ENCODE measurements around the gene AFG3L2. TPM values are rescaled to one million over a fixed set of nuclear protein-coding genes. Genes with fewer than 3 reads are reported as not detected.

Gene AFG3L2
- total and polyA plus RNA-seq, 2 donors: 26.9 to 34.3 TPM

DNA sequence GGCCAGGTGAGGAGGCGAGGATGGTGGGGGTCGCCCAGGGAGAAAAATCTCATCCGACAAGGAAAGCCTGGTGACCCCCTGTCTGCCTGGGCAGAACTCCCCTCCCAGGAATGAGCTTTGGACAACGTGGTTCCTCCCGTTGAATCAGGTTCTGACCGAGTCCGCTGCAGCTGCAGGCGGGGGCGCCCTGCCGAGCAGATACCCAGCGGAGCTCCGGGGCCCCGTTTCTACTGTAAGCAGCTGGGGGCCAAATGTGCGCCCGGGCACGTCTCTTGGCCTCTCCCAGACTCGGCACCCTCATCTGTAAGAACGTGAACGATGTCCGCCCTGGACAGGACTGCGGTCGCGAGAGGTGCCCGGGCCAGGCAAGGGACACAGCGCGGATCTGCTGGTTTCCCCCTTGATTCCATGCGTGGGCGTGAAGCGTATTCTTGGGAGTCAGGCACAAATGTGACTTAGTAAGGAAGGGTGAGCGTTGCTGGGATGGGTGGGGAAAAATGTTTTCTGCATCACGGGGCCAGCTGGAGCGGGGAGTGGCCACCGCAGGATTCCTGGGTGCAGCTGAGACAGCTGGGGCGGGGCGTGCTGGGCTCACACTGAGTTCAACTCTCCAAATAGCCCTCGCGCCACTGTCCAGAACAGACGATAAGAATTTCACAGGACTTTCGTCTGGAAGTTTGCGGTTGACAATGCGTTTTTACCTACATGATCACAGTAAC, 89.2 kb downstream of the AFG3L2 start:
- 6% methylated on average over 41 of the region's 41 CpGs for WGBS
- H3K4me1 ChIP-seq (ENCODE audit: control insufficient read depth in 2 of 2, insufficient read depth in 2 of 2, low read length in 2 of 2): peaks cover 0 to 7% of the 10 kb centered on the region in 2 donors

DNA sequence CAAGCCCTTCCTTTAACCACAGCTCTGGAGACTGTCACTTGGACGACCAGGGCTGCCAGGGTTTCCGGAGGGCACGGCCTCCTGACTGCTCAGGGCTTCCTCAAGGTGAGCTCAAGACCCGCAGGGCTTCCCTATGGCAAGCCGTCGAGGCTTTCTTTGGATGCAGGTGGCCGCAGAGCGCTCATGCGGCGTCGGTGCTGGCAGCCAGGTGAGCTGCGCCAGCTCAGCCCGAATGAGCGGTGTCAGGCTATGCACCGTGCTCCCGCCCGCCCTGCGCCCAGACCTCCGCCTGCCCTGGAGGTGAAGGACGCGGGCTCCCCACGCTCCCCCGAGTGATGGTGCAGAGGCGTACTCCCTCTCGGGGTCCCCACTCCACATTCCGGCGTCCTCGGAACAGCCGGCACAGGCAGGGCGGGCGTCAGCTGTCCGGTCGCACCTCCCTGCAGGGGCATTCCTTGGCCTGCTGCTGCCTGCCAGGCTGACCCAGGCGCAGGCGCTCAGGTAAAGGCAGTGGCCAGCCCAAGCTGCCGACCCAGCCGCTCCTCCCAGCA, 89.8 kb downstream of the AFG3L2 start:
- 24% methylated on average over 37 of the region's 37 CpGs for WGBS
- H3K27me3 ChIP-seq (ENCODE audit: control insufficient read depth in 2 of 2, insufficient read depth in 1 of 2, low read length in 1 of 2): peaks cover 26 to 78% of the 10 kb centered on the region in 2 donors
- H3K4me3 ChIP-seq (ENCODE audit: low read length in 2 of 2): no peak overlapping the region
- H3K27ac ChIP-seq (ENCODE audit: low read depth in 1 of 2, low read length in 1 of 2): no peak overlapping the region
- H3K36me3 ChIP-seq (ENCODE audit: control insufficient read depth in 2 of 2, insufficient read depth in 2 of 2, low read length in 1 of 2): no peaks in the 10 kb centered on the region
- H3K9me3 ChIP-seq (ENCODE audit: control insufficient read depth in 2 of 2, insufficient read depth in 1 of 2, low read length in 1 of 2): peaks cover 0 to 4% of the 10 kb centered on the region in 2 donors
- DNase-seq (ENCODE audit: low read depth in 6 of 9, low spot score in 9 of 9): no peak
- H3K4me1 ChIP-seq (ENCODE audit: control insufficient read depth in 2 of 2, insufficient read depth in 2 of 2, low read length in 2 of 2): peaks cover 0 to 7% of the 10 kb centered on the region in 2 donors

More for the DNA sequence above, 89.2 kb downstream of the AFG3L2 start:
- no peaks in the 10 kb centered on the region for H3K36me3 ChIP-seq (ENCODE audit: control insufficient read depth in 2 of 2, insufficient read depth in 2 of 2, low read length in 1 of 2)
- H3K27me3 ChIP-seq (ENCODE audit: control insufficient read depth in 2 of 2, insufficient read depth in 1 of 2, low read length in 1 of 2): peaks cover 26 to 74% of the 10 kb centered on the region in 2 donors
- no peak overlapping the region for H3K27ac ChIP-seq (ENCODE audit: low read depth in 1 of 2, low read length in 1 of 2)
- H3K9me3 ChIP-seq (ENCODE audit: control insufficient read depth in 2 of 2, insufficient read depth in 1 of 2, low read length in 1 of 2): peaks cover 0 to 4% of the 10 kb centered on the region in 2 donors
- no peak for DNase-seq (ENCODE audit: low read depth in 6 of 9, low spot score in 9 of 9)
- H3K4me3 ChIP-seq (ENCODE audit: low read length in 2 of 2): no peak overlapping the region

DNA sequence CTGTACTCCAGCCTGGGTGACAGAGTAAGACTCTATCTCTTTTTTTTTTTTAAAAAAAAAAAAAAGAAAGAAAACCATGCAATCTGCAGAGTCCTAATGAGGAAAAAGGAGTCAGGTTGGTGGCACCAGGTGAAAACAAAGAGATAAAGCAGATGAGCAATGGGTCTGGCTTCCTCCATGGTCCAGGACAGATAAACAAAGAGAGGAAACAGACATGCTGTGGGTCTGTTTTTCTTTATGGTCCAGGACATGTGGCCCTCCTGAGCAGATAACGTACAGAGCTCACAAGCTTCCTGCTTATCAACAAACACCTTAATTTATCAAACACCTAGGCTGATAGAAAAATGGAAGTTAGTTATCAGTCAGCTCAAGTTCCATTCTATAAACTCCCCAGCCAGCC, 93.4 kb downstream of the AFG3L2 start:
- Histone ChIP-seq H3K4me1 (ENCODE audit: control insufficient read depth in 2 of 2, insufficient read depth in 2 of 2, low read length in 2 of 2) (peaks cover 0 to 8% of the 10 kb centered on the region in 2 donors), H3K9me3 (ENCODE audit: control insufficient read depth in 2 of 2, insufficient read depth in 1 of 2, low read length in 1 of 2) (peaks cover 0 to 4% of the 10 kb centered on the region in 2 donors), H3K4me3 (ENCODE audit: low read length in 2 of 2) (no peak overlapping the region), H3K27ac (ENCODE audit: low read depth in 1 of 2, low read length in 1 of 2) (no peak overlapping the region), H3K36me3 (ENCODE audit: control insufficient read depth in 2 of 2, insufficient read depth in 2 of 2, low read length in 1 of 2) (no peaks in the 10 kb centered on the region), H3K27me3 (ENCODE audit: control insufficient read depth in 2 of 2, insufficient read depth in 1 of 2, low read length in 1 of 2) (peaks cover 18 to 57% of the 10 kb centered on the region in 2 donors)
- WGBS: 60% methylated on average over 1 of the region's 1 CpG
- DNase-seq (ENCODE audit: low read depth in 6 of 9, low spot score in 9 of 9): no peak

DNA sequence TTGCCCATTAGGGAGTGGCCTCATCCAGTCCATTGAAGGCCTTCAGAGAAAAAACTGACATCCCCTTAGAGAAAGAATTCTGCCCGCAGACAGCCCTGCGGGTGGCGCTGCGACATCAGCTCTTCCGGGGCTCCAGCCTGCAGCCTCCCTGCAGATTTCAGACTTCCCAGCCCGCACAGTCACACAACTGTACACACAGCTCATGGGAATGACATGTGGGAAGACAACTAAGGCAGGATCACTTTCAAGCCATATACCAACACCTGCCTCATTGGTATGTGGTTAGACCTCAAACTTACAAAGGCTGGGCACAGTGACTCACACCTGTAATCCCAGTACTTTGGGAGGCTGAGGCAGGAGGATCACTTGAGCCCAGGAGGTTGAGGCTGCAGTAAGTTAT, 93.8 kb downstream of the AFG3L2 start:
- 91% methylated on average over 6 of the region's 6 CpGs for WGBS
- no peak overlapping the region for H3K27ac ChIP-seq (ENCODE audit: low read depth in 1 of 2, low read length in 1 of 2)
- DNase-seq (ENCODE audit: low read depth in 6 of 9, low spot score in 9 of 9): no peak
- no peak overlapping the region for H3K4me3 ChIP-seq (ENCODE audit: low read length in 2 of 2)
- peaks cover 0 to 5% of the 10 kb centered on the region in 2 donors for H3K9me3 ChIP-seq (ENCODE audit: control insufficient read depth in 2 of 2, insufficient read depth in 1 of 2, low read length in 1 of 2)
- H3K36me3 ChIP-seq (ENCODE audit: control insufficient read depth in 2 of 2, insufficient read depth in 2 of 2, low read length in 1 of 2): no peaks in the 10 kb centered on the region
- peaks cover 16 to 53% of the 10 kb centered on the region in 2 donors for H3K27me3 ChIP-seq (ENCODE audit: control insufficient read depth in 2 of 2, insufficient read depth in 1 of 2, low read length in 1 of 2)
- H3K4me1 ChIP-seq (ENCODE audit: control insufficient read depth in 2 of 2, insufficient read depth in 2 of 2, low read length in 2 of 2): peaks cover 0 to 12% of the 10 kb centered on the region in 2 donors

DNA sequence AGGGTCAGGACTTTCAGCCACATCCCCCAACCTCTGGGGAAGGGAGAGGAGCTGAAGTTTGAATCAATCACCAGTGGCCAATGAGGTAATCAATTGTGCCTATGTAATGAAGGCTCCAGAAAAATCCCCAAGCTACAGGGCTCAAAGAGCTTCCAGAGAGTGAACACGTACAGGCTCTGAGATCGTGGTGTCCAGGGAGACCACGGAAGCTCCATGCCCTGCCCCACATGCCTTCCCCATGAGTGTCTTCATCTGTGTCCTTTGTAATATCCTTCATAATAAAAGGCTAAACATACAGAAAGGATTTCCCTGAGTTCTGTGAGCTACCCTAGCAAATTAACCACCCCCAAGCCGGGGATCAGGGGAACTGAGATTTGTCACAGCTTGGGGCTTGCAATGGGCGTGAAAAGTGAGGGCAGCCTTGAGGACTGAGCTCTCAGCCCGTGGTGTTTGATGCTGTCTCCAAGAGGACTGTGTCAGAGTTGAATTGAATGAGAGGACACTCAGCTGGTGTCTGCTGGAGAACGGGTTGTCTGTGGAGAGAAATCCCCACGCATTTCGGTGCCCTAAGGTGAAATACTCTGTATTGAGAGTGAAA, 94.5 kb downstream of the AFG3L2 start:
- Histone ChIP-seq H3K27me3 (ENCODE audit: control insufficient read depth in 2 of 2, insufficient read depth in 1 of 2, low read length in 1 of 2) (peaks cover 12 to 46% of the 10 kb centered on the region in 2 donors), H3K4me3 (ENCODE audit: low read length in 2 of 2) (no peak overlapping the region), H3K36me3 (ENCODE audit: control insufficient read depth in 2 of 2, insufficient read depth in 2 of 2, low read length in 1 of 2) (no peaks in the 10 kb centered on the region), H3K9me3 (ENCODE audit: control insufficient read depth in 2 of 2, insufficient read depth in 1 of 2, low read length in 1 of 2) (peaks cover 0 to 4% of the 10 kb centered on the region in 2 donors), H3K27ac (ENCODE audit: low read depth in 1 of 2, low read length in 1 of 2) (no peak overlapping the region), H3K4me1 (ENCODE audit: control insufficient read depth in 2 of 2, insufficient read depth in 2 of 2, low read length in 2 of 2) (peaks cover 0 to 8% of the 10 kb centered on the region in 2 donors)
- no peak for DNase-seq (ENCODE audit: low read depth in 6 of 9, low spot score in 9 of 9)
- 94% methylated on average over 9 of the region's 9 CpGs for WGBS

DNA sequence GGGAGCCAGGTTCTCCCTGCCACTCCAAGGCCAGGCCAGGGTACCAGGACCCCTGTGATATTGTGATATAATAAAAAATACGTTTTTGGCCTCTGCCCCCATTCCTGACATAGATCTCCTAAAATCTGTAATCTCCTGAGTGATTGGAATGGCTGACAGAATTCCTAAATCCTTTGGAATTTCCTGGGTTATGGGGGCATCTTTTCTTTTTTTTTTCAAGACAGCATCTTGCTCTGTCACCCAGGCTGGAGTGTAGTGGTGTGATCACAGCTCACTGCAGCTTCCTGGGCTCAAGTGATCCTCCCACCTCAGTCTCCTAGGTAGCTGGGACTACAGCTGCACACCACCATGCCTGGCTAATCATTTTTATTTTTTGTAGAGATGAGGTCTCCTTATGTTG, 95.2 kb downstream of the AFG3L2 start:
- peaks cover 0 to 8% of the 10 kb centered on the region in 2 donors for H3K4me1 ChIP-seq (ENCODE audit: control insufficient read depth in 2 of 2, insufficient read depth in 2 of 2, low read length in 2 of 2)

DNA sequence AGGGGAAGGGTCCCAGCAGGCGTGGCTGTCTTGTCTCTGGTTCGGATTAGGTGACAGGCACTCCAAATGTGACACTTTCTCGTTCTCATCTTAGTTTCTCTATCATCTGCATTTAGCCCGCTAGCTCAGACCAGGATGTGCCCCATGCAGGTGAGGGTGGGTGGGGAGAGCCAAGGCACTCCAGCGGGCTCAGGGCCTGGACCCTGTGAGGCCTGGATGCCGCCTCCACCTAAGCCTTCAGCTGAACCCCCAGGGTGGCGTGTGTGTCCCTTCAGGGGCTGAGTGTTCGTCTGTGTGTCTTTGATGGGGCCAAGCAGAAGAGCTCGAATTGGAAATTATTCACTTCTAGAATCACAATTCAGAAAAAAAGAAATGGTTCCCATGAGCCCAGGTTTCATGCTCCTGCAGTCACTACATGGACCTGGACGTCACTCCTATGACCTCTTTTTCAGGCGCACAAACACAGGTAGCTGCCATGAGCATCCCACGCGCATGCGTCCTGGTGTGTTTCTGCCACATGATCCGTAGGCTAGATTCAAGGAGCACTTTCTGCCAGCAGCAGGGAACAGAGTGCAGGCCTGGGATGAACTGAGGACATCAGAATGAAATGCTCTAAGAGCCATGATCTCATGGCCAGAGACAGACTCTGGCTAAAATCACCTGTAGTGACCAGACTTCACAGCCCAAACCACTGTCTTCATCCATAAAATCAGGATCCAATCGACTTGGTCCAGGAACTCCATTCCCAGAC, 97.1 kb downstream of the AFG3L2 start:
- WGBS: 98% methylated on average over 16 of the region's 16 CpGs
- DNase-seq (ENCODE audit: low read depth in 6 of 9, low spot score in 9 of 9): no peak

More for the DNA sequence above, 95.2 kb downstream of the AFG3L2 start:
- 74% methylated on average over 1 of the region's 1 CpG for WGBS
- Histone ChIP-seq H3K4me3 (ENCODE audit: low read length in 2 of 2) (no peak overlapping the region), H3K36me3 (ENCODE audit: control insufficient read depth in 2 of 2, insufficient read depth in 2 of 2, low read length in 1 of 2) (no peaks in the 10 kb centered on the region), H3K9me3 (ENCODE audit: control insufficient read depth in 2 of 2, insufficient read depth in 1 of 2, low read length in 1 of 2) (peaks cover 0 to 4% of the 10 kb centered on the region in 2 donors), H3K27me3 (ENCODE audit: control insufficient read depth in 2 of 2, insufficient read depth in 1 of 2, low read length in 1 of 2) (peaks cover 5 to 39% of the 10 kb centered on the region in 2 donors), H3K27ac (ENCODE audit: low read depth in 1 of 2, low read length in 1 of 2) (no peak overlapping the region)
- DNase-seq (ENCODE audit: low read depth in 6 of 9, low spot score in 9 of 9): no peak

More for the DNA sequence above, 97.1 kb downstream of the AFG3L2 start:
- H3K4me1 ChIP-seq (ENCODE audit: control insufficient read depth in 2 of 2, insufficient read depth in 2 of 2, low read length in 2 of 2): peaks cover 0 to 8% of the 10 kb centered on the region in 2 donors
- H3K27ac ChIP-seq (ENCODE audit: low read depth in 1 of 2, low read length in 1 of 2): no peak overlapping the region
- H3K4me3 ChIP-seq (ENCODE audit: low read length in 2 of 2): no peak overlapping the region
- peaks cover 0 to 4% of the 10 kb centered on the region in 2 donors for H3K9me3 ChIP-seq (ENCODE audit: control insufficient read depth in 2 of 2, insufficient read depth in 1 of 2, low read length in 1 of 2)
- no peaks in the 10 kb centered on the region for H3K36me3 ChIP-seq (ENCODE audit: control insufficient read depth in 2 of 2, insufficient read depth in 2 of 2, low read length in 1 of 2)
- peaks cover 0 to 21% of the 10 kb centered on the region in 2 donors for H3K27me3 ChIP-seq (ENCODE audit: control insufficient read depth in 2 of 2, insufficient read depth in 1 of 2, low read length in 1 of 2)
